ENCODE measurements around the gene JUNB. TPM values are rescaled to one million over a fixed set of nuclear protein-coding genes. Genes with fewer than 3 reads are reported as not detected.

Gene JUNB
- total RNA-seq, 1 donor: 88.1 TPM

DNA sequence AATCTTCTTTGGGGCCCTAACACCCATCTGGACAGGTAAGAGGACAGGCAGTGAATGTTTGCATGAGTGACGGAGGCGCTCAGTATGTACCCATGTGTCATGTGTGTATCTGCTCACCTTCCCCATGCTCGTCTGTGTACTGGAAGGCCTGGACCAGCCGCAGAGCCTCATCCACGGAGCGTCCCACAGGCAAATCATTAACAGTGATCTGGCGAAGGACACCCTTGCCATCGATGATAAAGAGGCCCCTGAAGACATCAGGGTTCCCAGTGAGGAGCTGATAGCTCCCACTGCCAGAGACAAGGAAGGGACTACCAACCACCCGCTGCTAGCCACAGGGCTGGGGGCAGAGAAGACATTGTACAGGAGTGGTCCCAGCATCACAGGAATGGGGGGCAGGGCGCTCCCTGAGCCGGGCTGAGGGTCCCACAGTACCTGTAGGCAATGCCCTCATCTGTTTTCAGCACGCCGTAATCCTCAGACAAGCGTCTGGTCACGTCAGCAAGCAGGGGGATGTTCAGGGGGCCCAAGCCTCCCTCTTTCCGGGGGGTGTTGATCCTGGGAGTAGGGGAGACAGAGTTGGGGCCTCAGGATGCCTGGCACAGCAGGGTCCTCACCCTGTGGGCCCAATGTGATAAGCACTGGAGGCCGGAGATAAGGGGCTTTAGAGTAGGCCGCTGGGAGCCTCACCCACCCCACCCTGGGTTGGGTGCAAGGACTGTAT lies 8.6 kb downstream of the JUNB start:
- no peak for DNase-seq (ENCODE audit: low read depth)
- TF ChIP-seq, protein P1, sequence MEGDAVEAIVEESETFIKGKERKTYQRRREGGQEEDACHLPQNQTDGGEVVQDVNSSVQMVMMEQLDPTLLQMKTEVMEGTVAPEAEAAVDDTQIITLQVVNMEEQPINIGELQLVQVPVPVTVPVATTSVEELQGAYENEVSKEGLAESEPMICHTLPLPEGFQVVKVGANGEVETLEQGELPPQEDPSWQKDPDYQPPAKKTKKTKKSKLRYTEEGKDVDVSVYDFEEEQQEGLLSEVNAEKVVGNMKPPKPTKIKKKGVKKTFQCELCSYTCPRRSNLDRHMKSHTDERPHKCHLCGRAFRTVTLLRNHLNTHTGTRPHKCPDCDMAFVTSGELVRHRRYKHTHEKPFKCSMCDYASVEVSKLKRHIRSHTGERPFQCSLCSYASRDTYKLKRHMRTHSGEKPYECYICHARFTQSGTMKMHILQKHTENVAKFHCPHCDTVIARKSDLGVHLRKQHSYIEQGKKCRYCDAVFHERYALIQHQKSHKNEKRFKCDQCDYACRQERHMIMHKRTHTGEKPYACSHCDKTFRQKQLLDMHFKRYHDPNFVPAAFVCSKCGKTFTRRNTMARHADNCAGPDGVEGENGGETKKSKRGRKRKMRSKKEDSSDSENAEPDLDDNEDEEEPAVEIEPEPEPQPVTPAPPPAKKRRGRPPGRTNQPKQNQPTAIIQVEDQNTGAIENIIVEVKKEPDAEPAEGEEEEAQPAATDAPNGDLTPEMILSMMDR (IDR thresholded peaks at IDR 0.05; ENCODE audit: insufficient read depth, low read depth, low read length): no peak
- no peak overlapping the region for H3K4me3 ChIP-seq (ENCODE audit: low read depth, low read length)

DNA sequence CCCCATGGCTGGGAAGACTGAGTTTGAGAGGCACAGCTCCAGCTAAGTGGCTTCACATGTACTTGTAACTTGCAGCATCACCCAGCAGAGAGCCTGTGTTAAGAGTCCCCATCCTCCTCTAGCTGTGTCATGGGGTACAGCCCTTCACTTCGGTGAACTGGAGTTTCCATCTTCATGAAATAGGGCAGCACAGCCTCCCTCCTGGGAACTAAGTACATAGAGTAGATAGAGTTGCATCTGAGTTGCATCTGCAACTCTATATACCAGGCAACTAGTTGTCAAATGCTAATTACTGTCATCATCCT lies 9.1 kb downstream of the JUNB start:
- TF ChIP-seq, protein P1 (IDR thresholded peaks at IDR 0.05; ENCODE audit: insufficient read depth, low read depth, low read length): no peak
- no peak for DNase-seq (ENCODE audit: low read depth)
- peak overlapping the region; percentile 84 for H3K4me3 ChIP-seq (ENCODE audit: low read depth, low read length)

DNA sequence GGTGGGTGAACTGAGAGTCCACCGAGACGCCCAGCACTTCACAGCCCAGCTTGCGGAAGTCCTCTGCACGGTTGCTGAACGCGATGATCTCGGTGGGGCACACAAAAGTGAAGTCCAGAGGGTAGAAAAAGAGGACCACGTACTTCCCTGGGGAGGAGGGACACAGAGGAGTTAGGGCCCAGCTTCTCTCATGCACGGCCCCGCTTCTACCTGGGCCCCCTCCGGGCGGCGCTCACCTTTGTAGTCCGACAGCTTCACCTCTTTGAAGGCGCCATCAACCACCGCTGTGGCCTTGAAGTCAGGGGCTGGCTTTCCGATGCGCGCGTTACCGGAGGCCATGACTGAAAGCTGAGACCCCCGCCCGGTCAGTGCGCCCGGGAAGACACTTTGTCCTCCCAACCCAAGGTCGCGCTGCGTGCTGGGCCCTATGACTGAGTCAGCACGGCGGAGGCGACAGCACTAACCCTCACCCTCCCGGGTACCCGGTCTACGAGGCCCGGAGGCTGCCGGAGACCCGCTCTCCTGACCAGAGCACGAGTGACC lies 9.7 kb downstream of the JUNB start:
- TF ChIP-seq, protein P1 (IDR thresholded peaks at IDR 0.05; ENCODE audit: insufficient read depth, low read depth, low read length): no peak
- peak overlapping the region; percentile 84 for H3K4me3 ChIP-seq (ENCODE audit: low read depth, low read length)
- DNase-seq (ENCODE audit: low read depth): no peak

DNA sequence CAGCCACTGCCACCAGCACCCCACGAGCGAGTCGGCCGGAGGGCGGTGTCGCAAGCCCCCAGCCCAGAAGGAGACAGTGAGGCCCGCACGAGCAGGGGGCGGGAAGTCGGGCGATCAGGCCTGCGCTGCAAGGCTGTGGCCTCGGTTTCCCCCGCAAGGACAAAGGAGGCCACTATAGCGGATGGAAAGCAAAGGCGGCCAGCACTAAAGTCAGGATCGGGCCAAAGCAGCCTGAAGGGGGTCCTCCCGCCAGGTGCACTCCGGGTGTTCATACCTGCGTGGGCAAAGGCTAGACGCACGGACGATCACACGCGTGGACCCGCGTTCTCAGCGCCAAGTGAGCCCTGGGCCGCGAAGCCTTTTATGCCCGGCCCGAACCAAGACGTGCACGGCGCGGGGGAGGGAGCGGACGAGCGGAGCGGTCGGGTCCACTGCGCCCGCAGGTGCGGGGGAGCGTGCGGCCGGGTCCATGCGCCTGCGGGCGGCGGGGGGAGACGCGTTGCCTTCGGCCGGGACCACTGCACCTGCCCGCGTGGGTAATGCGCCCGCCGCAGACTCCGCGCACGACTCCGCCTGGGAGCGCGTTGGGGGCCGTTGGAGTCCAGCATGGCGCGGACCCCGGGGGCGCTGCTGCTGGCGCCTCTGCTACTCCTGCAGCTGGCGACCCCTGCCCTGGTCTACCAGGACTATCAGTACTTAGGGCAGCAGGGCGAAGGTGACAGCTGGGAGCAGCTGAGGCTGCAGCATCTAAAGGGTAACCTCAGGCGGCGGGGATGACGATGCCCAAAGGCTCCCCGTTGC lies 10.4 kb downstream of the JUNB start, which contains the start of the genes PRDX2 and THSD8:
Gene PRDX2, minus strand, starts transcription at position 335 of the 801 bp plus-strand sequence. CDS start 539 bp downstream, outside the sequence.
Gene THSD8, plus strand, starts transcription at position 604 of the 801 bp plus-strand sequence. Its CDS starts 3 bp downstream, at position 607.
- H3K4me3 ChIP-seq (ENCODE audit: low read depth, low read length): peak within 1 kb of the TSS; percentile 84
- DNase-seq (ENCODE audit: low read depth): peak; percentile 68
- TF ChIP-seq, protein P1 (IDR thresholded peaks at IDR 0.05; ENCODE audit: insufficient read depth, low read depth, low read length): no peak

DNA sequence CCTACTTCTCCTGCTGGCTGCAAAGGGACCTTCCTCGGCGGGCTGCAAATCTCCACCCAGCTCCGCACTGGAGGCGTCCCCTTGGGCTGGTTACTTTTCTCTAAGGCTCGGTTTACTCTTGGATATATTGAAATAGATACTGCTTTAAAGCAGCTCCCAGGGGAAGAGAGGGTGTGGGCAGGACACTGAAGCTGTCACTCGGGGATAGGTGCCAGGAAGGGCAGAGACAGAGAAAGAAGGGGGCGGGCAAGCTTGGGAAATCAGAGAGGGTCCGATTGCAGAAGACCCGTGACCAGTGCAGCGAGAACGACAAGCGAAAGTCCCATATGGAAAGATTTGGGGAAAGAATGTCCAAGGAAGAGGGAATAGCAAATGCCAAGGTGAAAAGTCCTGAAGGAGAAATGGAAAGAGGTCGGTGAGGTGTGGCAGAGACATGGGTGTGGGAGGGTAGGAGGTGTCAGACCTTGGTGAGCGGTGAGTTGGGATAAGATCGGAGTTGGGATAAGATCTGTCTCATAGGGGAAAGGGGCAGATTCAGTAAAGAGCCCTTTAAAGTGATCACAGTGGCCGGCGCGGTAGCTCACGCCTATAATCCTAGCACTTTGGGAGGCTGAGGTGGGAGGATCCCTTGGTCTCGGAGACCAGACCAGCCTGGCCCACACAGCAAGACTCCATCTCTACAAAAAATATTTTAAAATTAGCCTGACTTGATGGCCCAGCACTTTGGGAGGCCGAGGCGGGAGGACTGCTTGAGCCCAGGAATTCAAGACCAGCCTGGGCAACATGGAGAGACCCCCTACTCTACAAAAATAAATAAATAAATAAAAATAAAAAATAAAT lies 11.2 kb downstream of the JUNB start:
- H3K4me3 ChIP-seq (ENCODE audit: low read depth, low read length): peak overlapping the region; percentile 84
- DNase-seq (ENCODE audit: low read depth): no peak
- TF ChIP-seq, protein P1 (IDR thresholded peaks at IDR 0.05; ENCODE audit: insufficient read depth, low read depth, low read length): no peak

DNA sequence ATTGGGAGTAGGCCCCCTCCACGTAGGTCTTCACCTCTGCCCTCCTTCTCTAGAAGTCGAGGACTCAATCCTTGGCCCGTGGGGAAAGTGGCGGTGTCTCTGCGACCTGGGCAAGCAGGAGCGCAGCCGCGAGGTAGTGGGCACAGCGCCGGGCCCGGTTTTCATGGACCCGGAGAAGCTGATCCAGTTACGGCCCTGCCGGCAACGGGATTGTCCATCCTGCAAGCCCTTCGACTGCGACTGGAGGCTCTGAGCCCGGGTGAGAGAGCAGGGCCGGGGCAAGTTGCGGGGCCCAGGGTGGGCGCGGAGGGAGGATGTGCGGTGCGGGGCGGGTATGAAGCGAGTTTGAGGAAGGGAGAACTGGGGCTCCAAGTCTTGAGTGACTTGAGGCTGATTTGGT lies 12.8 kb downstream of the JUNB start:
- no peak overlapping the region for H3K4me3 ChIP-seq (ENCODE audit: low read depth, low read length)
- TF ChIP-seq, protein P1 (IDR thresholded peaks at IDR 0.05; ENCODE audit: insufficient read depth, low read depth, low read length): no peak
- DNase-seq (ENCODE audit: low read depth): no peak

All from fibroblast of villous mesenchyme (primary cell).